NCI-H1930 (cell line): ENCODE measurements around the gene RHOF.
"Not testable (repeated sequence)": the region's sequence is repeated elsewhere in the genome, so short reads cannot be mapped to it uniquely, and the experiment has no call there.

Source experiments
- DNase-seq, 2 experiments: peaks; one replicate each; lab custom pipeline; 2025; lab: John Stamatoyannopoulos, UW

The RHOF gene

GRCh38 chr12:121792607-121793439, 665 bp downstream of the RHOF start:
- DNase-seq = no peak

- DNase-seq = no peak
Measured at GRCh38 chr12:121791671-121792551, 1.6 kb downstream of the RHOF start.

DNA sequence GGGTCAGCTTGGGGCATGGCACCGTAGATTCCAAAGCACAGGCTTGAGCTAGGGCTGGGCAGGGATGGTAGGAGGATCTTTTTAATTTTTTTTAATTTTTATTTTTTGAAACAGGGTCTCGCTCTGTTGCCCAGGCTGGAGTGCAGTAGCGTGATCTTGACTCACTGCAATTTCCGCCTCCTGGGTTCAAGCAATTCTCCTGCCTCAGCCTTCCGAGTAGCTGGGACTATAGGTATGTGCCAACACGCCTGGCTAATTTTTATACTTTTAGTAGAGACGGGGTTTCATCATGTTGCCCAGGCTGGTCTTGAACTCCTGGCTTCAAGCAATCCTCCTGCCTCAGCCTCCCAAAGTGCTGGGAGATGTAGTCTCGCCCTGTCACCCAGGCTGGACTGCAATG, 2.7 kb downstream of the RHOF start:
- not testable (repeated sequence) for DNase-seq

DNA sequence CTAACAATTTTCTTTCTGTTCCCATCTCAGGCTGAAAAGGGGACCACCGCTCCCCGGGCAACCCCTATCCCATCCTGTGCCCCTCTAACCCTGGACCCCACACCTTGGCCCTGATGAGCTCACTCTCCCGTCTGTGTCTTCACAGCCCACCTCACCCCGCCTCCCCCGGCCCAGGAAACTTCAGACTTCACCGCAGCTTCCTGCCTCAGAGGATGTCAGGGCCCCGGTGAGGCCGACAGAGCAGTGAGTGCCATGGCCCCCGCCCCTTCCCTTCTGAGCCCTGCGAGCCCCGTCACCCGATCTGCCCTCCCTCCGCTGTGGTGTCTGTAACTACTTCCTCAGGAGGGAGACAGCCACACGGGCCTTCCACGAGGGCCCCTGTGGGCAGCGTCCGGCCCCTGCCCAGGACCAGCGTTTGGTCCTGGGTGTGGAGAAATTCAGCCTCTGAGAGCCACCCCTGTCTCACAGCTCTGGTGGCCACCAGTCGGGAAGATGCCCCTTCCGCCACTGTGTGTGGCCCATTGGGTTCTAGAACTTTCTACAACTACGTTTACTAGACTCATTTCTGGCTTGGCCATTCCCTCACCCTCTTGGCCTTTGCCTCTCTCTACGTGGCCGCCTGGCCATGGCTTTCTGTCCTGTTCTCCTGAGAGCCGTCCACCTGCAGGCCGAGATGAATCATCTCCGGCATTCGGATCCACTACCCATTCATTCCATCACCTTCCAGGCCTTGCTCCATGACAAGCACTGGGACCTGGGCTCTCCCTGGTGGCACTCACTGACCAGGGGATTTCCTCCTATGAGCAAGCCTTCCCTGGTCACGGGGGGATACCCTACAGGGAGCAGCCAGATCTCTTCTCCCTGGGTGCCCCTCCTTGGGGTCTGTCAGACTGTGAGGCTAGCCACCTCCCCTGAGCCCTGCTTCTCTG, 3.4 kb downstream of the RHOF start:
- DNase-seq = no peak

- no peak for DNase-seq
Measured at GRCh38 chr12:121789233-121789781, 4.2 kb downstream of the RHOF start.

DNA sequence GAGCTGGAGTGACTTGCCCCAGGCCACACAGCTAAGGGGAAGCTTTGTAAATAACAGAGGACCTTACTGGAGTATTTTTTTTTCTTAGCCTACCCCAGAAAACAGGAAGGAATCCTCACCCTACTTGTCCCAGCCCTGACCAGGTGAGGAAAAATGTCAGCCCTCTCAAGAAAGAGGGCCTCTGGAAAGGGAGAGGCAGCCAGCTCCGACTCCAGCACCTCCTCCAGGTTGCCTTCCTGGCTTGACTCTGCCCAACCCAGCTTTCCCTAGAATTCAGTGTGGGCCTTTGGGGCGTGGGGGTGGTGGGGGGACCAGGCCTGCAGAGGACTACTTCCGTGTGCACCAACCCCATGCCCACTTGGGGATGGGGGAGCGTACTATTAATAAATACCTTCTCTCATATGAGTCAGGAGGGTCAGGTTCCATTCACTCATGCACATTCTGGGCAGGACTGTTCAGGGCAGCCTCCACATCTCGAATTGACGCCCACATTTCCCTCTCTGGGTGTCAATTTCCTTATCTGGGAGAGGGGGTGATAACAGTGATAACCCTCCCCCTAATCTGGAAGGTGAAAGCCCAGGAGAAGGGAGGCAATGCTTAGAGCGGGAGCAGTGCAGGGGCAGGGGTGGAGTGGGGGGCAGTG, 5.2 kb downstream of the RHOF start:
- DNase-seq = no peak

GRCh38 chr12:121787063-121788025, 6.1 kb downstream of the RHOF start:
- no peak for DNase-seq

DNA sequence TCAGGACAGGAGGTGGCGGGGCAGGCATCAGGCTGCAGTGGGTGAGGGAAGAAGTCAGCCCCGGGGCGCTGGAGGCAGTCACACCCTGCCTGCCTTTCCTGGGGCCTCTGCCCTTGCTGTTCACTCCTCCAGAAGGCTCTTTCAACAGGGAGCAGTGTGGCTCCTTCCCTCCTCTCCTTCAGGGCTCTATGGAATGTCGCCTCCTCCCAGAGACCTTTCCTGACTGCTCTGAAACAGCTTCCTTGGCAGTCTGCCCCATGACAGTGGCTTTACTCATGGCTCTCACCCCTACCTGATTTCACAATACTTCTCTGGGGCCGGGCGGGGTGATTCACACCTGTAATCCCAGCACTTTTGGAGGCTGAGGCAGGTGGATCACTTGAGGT, 7.1 kb downstream of the RHOF start:
- no peak for DNase-seq

- no peak for DNase-seq
Measured at GRCh38 chr12:121784460-121784859, 9.0 kb downstream of the RHOF start.

DNA sequence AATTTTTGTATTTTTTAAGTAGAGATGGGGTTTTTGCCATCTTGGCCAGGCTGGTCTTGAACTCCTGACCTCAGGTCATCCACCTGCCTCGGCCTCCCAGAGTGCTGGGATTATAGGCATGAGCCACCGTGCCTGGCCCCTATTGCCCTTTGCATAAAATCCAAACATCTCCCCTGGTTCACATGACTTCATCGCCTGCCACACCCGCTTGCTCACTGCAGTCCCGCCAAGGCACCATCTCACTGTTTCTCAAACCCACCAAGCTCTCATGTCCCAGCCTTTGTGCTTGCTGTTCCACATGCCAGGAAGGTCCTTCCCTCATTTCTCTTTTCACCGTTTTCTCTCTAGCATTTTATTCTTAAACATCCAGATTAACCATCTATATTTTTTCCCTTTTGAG, 9.7 kb downstream of the RHOF start:
- no peak for DNase-seq

DNA sequence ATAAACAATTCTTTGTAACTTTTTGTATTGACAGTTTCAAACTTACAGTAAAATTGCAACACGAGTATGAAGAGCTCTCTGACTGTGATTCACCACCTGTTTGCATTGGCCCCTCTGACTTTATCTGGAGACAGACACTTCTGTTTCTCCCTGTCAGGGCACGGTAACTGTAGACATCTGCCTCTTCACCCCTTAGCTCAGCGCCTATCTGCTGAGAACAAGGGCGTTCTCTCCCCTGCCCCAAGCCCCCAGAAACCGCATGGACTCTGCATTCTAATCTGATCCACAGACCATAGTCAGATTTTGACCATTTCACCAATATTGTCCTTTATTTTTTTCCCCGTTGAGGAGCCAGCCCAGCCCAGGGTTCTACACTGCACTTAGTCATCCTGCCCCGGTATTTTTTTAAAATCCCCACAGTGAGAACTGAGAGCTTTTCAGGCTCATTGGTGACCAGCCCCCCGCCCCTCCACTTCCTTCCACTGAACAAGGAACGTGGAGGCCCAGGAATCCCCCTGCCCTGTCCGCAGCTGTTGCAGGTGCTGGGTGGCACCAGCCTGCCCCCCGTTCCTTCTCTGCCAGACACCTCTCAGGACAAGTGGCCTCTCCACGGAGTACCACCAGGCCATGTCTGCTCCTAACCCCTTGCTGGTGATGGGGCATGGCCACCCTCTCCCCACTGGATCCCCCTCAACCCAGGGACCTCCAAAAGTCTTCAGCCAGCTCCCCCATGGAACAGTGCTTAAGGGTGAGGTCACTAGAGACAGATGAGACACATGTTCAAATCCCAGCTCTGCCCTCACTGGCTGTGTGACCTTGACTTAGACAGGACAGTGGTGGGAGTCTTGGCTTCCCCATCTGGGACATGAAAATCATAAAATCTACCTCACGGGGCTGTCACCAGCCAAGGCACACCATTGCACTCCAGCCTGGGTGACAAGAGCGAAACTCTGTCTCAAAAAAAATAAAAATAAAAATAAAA, 11.2 kb downstream of the RHOF start:
- no peak for DNase-seq

DNA sequence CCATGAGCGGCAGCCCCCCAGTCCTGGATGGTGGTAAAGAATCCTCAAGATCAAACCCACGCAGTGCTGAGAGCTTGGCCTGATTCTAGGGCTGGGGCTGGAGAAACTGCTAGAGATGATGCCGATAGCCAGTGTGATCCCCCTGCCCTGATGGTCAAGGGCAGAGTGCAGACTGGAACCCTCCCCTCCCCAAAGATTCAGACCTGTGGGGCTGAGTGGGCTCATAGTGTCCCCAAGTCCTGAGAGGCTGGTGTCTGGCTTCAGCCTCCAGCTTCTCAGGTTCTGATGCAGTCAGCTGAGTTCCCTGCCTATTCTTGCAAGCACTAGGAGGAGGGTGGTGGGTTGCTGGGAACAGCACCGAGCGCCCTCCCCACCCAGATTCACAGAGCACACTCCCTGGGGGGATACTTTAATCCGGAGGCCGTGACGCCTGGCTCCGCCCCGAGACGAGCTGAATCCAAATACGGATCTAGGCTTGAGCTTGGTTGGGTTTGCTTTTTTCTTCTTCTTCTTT, 11.9 kb downstream of the RHOF start:
- DNase-seq = no peak

DNA sequence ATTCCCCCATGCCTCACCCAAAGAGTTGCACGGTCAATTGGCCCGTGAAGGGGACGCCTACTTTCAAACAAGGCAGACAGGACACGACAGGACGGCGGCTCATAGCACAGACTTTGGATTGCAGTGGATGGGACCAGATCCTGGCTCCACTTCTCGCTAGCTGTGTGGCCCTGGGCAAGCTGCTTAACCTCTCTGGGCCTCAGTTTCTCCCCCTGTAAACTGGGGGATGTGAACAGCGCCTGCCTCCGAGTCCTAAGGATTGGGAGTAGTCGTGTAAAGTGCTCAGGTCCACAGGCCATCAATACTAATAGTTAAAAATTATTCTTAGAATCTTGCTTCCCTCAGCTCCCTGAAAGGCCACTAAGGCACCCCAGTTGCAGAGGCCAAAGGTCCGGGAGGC, 13.1 kb downstream of the RHOF start:
- no peak for DNase-seq

DNA sequence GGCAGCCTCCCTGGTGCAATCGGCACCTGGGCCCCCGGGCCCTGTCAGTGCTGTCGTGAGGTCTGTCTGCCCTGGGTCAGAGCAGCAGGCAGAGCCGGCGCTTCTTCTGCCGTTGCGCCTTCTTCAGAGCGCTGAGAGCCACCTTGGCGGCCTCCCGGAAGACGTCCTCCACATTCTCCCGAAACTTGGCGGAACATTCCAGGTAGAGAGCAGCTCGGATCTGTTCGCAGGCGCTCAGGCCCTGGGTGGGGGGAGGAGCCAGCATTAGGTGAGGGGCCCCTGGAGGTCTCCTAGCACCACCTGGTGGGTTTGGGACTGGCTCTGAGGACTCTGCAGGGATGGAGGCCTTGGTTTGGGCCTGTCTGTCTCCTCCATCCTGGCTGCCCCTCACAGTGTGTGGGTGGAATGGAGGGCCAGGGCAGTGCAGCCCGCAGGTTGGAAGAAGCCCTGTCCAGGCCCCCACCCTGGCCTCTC, 14.0 kb downstream of the RHOF start:
- no peak for DNase-seq

DNA sequence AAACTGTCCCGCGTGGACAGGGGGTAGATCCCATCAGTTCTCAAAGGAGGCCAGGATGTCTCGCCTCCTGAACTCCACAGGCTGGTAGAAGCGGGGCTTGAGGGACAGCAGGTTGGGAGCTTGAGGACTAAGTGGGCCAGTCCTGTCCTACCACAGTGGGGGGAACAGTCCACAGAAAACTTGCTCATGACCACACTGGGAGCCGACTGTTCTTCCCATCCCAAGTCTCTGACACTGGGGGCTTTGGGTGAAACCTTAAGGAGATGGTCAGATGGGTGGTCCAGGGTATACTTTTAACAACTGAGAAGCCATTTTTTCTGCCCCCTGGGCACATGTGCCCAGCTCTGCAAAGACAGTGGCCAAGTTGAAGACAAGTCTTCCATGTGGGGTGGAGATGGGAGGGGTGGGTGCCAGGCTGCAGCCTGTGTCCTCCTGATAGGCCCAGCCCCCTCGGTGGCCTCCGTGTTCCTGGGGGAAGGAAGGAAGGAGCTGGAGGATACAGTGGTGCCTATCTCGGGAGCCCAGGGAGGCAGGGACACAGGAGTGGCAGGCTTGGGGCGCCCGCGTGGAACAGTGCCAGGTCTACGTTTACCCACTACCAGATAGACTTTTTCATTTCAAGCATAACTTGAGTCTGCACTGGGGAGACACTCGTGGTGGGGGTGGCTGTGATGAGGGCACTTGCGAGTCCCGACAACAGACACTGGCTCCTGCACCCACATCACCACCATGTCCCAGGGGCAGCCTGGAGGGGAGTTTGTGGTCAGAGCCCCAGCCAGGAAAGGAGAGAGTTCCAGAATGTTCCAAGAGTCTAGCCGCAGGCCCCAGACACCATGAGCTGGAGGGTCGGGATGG, 14.7 kb downstream of the RHOF start:
- DNase-seq = no peak

DNA sequence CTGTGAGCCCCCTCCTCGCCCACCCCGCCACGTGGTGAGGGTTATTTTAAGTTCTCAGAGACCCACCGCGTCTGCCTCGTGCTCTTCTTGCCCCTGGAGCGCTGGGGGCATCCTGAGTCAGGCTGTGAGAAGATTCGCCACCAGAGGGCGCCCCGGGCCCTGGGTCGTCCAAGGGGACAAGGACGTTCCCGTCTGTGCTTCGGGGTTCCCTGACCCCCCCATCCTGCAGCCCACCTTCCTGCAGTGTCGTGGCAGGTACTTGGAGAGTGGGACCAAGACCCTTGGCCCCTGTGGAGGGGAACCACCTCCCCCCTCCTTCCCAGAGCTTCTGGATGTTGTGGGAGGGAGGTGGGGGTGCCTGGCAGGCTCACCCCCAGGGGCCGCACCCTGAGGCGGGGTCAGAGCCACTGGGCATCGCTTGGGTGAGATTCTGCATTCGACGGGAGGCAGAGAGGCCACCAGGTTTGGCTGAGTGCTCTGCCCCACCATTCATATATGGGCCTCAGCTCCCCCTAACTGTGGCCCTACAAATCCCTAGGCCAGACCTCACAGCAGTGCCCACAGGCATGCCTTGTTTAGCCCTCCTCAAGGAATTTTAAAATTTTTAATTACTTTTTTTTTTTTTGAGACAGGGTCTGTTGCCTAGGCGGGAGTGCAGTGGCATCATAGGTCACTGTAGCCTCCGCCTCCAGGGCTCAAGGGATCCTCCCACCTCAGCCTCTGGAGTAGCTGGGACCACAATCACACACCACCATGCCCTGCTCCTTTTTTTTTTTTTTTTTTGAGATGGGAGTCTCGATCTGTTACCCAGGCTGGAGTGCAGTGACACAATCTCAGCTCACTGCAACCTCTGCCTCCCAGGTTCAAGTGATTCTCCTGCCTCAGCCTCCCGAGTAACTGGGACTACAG, 17.0 kb downstream of the RHOF start:
- peak in 1 of 2 experiments; percentile 47 for DNase-seq
